Spleen (tissue), 7 donors: ENCODE data around the gene BANK1.

Experiments
- POLR2A ChIP-seq, 3 donors: fragments of 450-650 bp; IDR thresholded peaks; one replicate each; pipeline ENCODE4 v1.5.1; 2017; ENCODE audit warnings: antibody characterized with exemption in 3 of 3, mild to moderate bottlenecking in 1 of 3
- POLR2AphosphoS5 ChIP-seq, 3 donors: sonication (generic); formaldehyde crosslinking; IDR thresholded peaks; one replicate each; pipeline ENCODE4 v1.5.1; 2017; ENCODE audit warnings: antibody characterized with exemption in 3 of 3
- TF ChIP-seq, protein P1 (sequence below), 11 experiments: fragments of 200-600 bp in 7 of 11; fragments of 450-650 bp in 4 of 11; sonication (generic) in 4 of 11; IDR thresholded peaks in 8 of 11; conservative IDR thresholded peaks in 3 of 11; 1 replicate in 7 of 11; 2 replicates in 4 of 11; pipeline versions ENCODE4 v1.4.0 to v1.8.0; 2016 to 2021; ENCODE audit warnings: antibody characterized with exemption in 11 of 11, inconsistent platforms in 4 of 11, mild to moderate bottlenecking in 1 of 11
- donor health status: DM: no; HTN: no; CAD: no; lungs with moderate emphysema.
- donor health status: DM: no; HTN: no; CAD: no.
- donor health status: DM: no; HTN: no; CAD: no.

GRCh38 chr4:101762534-101762933 is 28.0 kb upstream of the BANK1 start:
- TF ChIP-seq, protein P1, sequence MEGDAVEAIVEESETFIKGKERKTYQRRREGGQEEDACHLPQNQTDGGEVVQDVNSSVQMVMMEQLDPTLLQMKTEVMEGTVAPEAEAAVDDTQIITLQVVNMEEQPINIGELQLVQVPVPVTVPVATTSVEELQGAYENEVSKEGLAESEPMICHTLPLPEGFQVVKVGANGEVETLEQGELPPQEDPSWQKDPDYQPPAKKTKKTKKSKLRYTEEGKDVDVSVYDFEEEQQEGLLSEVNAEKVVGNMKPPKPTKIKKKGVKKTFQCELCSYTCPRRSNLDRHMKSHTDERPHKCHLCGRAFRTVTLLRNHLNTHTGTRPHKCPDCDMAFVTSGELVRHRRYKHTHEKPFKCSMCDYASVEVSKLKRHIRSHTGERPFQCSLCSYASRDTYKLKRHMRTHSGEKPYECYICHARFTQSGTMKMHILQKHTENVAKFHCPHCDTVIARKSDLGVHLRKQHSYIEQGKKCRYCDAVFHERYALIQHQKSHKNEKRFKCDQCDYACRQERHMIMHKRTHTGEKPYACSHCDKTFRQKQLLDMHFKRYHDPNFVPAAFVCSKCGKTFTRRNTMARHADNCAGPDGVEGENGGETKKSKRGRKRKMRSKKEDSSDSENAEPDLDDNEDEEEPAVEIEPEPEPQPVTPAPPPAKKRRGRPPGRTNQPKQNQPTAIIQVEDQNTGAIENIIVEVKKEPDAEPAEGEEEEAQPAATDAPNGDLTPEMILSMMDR (IDR thresholded peaks at IDR 0.05 in 8 of 11, conservative IDR thresholded peaks at IDR 0.05 in 3 of 11) = no peak
- TF ChIP-seq POLR2A (IDR thresholded peaks at IDR 0.05) = no peak
- TF ChIP-seq POLR2AphosphoS5 (IDR thresholded peaks at IDR 0.05) = no peak
